Breast epithelium (tissue), 4 donors: ENCODE results near the gene ZNF70. TPM values are rescaled to one million over a fixed set of nuclear protein-coding genes. Genes with fewer than 3 reads are reported as not detected.

Experiments
- DNase-seq, 2 donors: peaks; one replicate each; pipeline ENCODE4 v3.0.0-alpha.2; 2019; ENCODE audit warnings: low spot score in 2 of 2
- H3K27ac ChIP-seq, 2 donors: fragments of 200-600 bp; sonication (generic) in 1 of 2; one replicate each; pipeline ENCODE4 v1.5.1; 2016 to 2019; ENCODE audit warnings: mild to moderate bottlenecking in 1 of 2
- H3K27me3 ChIP-seq, 2 donors: fragments of 200-600 bp; sonication (generic) in 1 of 2; one replicate each; pipeline versions ENCODE4 v1.5.1 to v1.6.0; 2017 to 2019; ENCODE audit warnings: control low read depth in 1 of 2, mild to moderate bottlenecking in 1 of 2
- H3K36me3 ChIP-seq: fragments of 200-600 bp; one replicate; pipeline ENCODE4 v1.5.1; 2019
- H3K4me1 ChIP-seq, 2 donors: fragments of 200-600 bp; sonication (generic); one replicate each; pipeline ENCODE4 v1.5.1; 2016 to 2019; ENCODE audit warnings: control low read depth in 1 of 2
- H3K4me3 ChIP-seq, 3 donors: fragments of 200-600 bp; sonication (generic); 1 replicate in 2 of 3; 2 replicates in 1 of 3; pipeline ENCODE4 v1.5.1; 2016 to 2019; ENCODE audit warnings: mild to moderate bottlenecking in 3 of 3, moderate library complexity in 2 of 3
- H3K9me3 ChIP-seq, 2 donors: fragments of 200-600 bp; sonication (generic) in 1 of 2; one replicate each; pipeline ENCODE4 v1.5.1; 2016 to 2019; ENCODE audit warnings: control low read depth in 1 of 2
- CTCF ChIP-seq, 3 donors: fragments of 450-650 bp; IDR thresholded peaks; one replicate each; pipeline ENCODE4 v1.5.1; 2016 to 2017; ENCODE audit warnings: antibody characterized with exemption in 3 of 3, mild to moderate bottlenecking in 3 of 3, moderate library complexity in 3 of 3
- POLR2A ChIP-seq: fragments of 450-650 bp; IDR thresholded peaks from one replicate; pipeline ENCODE4 v1.6.1; 2016; ENCODE audit warnings: antibody characterized with exemption, mild to moderate bottlenecking, moderate library complexity
- POLR2AphosphoS5 ChIP-seq, 3 donors: sonication (generic); formaldehyde crosslinking; IDR thresholded peaks; one replicate each; pipeline ENCODE4 v1.6.1; 2017; ENCODE audit warnings: antibody characterized with exemption in 3 of 3
- intact Hi-C: fragments of 100-400 bp; cut with DNase I; formaldehyde crosslinking; loops from one replicate; pipeline ENCODE4 v1.15.1; 2023; ENCODE audit warnings: low total_unique reads
- total RNA-seq, 3 donors: library from RNA; depleted of rRNA; stranded (reverse); fragments of >200 nt; gene quantifications; one replicate each; pipeline ENCODE4 v1.1.0, GENCODE V29; 2016

The ZNF70 gene
- total RNA-seq, 3 donors from 2014 or later: 3.2 to 4.6 (median 4.1) TPM

GRCh38 chr22:23693979-23694680 is 56.8 kb downstream of the ZNF70 start:
- no peak for TF ChIP-seq POLR2A
- TF ChIP-seq POLR2AphosphoS5 (IDR thresholded peaks at IDR 0.05): no peak
- no peak for TF ChIP-seq CTCF (IDR thresholded peaks at IDR 0.05)
- intact Hi-C loops: loop anchor here (5.0 kb wide), 1 partner anchor 528 kb away; no protein-coding TSS in a partner anchor
- H3K4me1 ChIP-seq: no peaks in the 10 kb centered on the region
- no peaks in the 10 kb centered on the region for H3K27me3 ChIP-seq
- no peak overlapping the region for H3K27ac ChIP-seq
- no peak overlapping the region for H3K4me3 ChIP-seq
- no peaks in the 10 kb centered on the region for H3K9me3 ChIP-seq
- no peaks in the 10 kb centered on the region for H3K36me3 ChIP-seq
- peak in 1 of 2 donors; percentile 31 for DNase-seq

- peak in 1 of 2 donors; percentile 24 for DNase-seq
- Histone ChIP-seq H3K27me3 (no peaks in the 10 kb centered on the region), H3K4me1 (no peaks in the 10 kb centered on the region), H3K4me3 (no peak overlapping the region), H3K9me3 (no peaks in the 10 kb centered on the region), H3K36me3 (no peaks in the 10 kb centered on the region), H3K27ac (no peak overlapping the region)
- TF ChIP-seq POLR2AphosphoS5 (IDR thresholded peaks at IDR 0.05) (no peak), POLR2A (no peak), CTCF (IDR thresholded peaks at IDR 0.05) (no peak)
- intact Hi-C loops: loop anchor here (5.0 kb wide), 1 partner anchor 530 kb away; no protein-coding TSS in a partner anchor
Measured at GRCh38 chr22:23692598-23693291, 58.2 kb downstream of the ZNF70 start.

DNA sequence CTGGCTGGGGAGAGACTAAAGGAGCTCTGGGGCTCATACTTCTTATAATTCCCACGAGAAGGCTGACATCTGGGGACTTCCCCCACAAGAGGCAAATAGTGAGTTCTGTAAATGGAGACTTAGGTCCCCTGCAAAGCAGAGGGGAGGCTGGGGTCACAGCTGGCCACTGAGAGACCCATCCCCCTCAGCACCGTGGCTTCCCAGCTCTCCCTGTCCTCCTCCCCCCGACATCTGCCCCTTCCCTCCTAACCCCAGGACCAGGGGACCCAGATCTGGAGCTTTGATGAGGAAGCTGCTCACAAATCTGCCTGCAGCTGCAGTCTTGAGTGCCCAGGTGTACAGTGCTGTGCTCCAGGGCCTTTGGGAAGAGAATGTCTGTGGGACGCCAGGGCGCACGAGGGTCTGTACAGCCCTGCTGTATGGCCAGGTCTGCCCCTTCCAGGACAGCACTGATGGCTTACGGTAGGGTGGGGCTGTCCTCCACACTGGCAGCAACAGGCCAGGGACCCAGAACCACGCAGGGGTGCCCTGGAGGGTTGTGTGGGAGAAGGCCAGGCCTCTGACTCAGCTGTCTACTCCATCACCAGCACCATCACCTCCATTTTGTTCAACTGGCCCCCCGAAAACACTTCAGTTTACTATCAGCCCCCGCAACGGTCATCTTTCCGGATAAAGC is 59.0 kb downstream of the ZNF70 start:
- H3K27me3 ChIP-seq: no peaks in the 10 kb centered on the region
- DNase-seq: peak in 1 of 2 donors; percentile 24
- H3K36me3 ChIP-seq: no peaks in the 10 kb centered on the region
- no peaks in the 10 kb centered on the region for H3K9me3 ChIP-seq
- no peaks in the 10 kb centered on the region for H3K4me1 ChIP-seq
- TF ChIP-seq POLR2A (no peak), CTCF (IDR thresholded peaks at IDR 0.05) (no peak), POLR2AphosphoS5 (IDR thresholded peaks at IDR 0.05) (no peak)
- intact Hi-C loops: loop anchor here (5.0 kb wide), 1 partner anchor 530 kb away; no protein-coding TSS in a partner anchor
- no peak overlapping the region for H3K4me3 ChIP-seq
- no peak overlapping the region for H3K27ac ChIP-seq

DNA sequence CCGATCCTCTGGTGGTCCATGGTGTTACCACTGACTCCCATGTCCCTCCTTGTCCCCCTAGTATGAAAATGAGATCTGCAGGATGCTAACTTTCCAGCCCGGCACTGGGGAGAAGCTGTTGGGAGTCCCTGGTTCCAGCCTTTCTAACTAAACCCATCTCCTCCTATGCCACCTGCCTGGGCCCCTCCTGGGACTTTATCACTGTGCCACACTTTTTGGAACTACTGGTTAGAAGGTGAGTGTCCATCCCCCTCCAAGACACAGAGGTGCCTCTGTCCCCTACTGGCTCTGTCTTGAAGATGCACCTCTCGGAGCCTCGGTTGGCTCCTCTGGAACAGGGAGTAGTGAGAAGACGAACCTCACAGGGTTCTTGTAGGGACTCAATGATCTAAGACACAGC is 60.2 kb downstream of the ZNF70 start, which contains the start of gene RGL4:
RGL4 (plus strand) TSS at position 301 of the 400 bp plus-strand sequence. CDS start 1,018 bp downstream, outside the sequence.
- Histone ChIP-seq H3K36me3 (no peaks in the 10 kb centered on the region), H3K9me3 (no peaks in the 10 kb centered on the region), H3K4me3 (no peak within 1 kb of the TSS), H3K4me1 (no peaks in the 10 kb centered on the region), H3K27ac (no peak within 1 kb of the TSS), H3K27me3 (no peaks in the 10 kb centered on the region)
- TF ChIP-seq POLR2AphosphoS5 (IDR thresholded peaks at IDR 0.05) (no peak), CTCF (IDR thresholded peaks at IDR 0.05) (no peak), POLR2A (no peak)
- DNase-seq: no peak
- intact Hi-C loops: loop anchor here (5.0 kb wide), 1 partner anchor 532 kb away; no protein-coding TSS in a partner anchor
